Lower leg skin (tissue), 3 donors: Measurements from ENCODE around the gene SEH1L.

ENCODE experiments used
- CTCF ChIP-seq, 3 donors: fragments of 450-650 bp; IDR thresholded peaks; one replicate each; pipeline ENCODE4 v1.5.1; 2016; ENCODE audit warnings: antibody characterized with exemption in 3 of 3, mild to moderate bottlenecking in 3 of 3, moderate library complexity in 2 of 3
- POLR2A ChIP-seq, 2 donors: fragments of 450-650 bp; IDR thresholded peaks; one replicate each; pipeline ENCODE4 v1.6.1; 2016 to 2017; ENCODE audit warnings: antibody characterized with exemption in 2 of 2, mild to moderate bottlenecking in 1 of 2, moderate library complexity in 1 of 2

GRCh38 chr18:12975488-12975887 is 27.7 kb downstream of the SEH1L start:
- no peak for TF ChIP-seq CTCF (IDR thresholded peaks at IDR 0.05)
- no peak for TF ChIP-seq POLR2A (IDR thresholded peaks at IDR 0.05)
